ENCODE results near the gene CASP10. TPM values are rescaled to one million over a fixed set of nuclear protein-coding genes. Genes with fewer than 3 reads are reported as not detected.

Gene CASP10
- total and polyA plus RNA-seq, 9 of the 15 experiments (the other 6 are each of a cell fraction or from before 2014, with no cell fraction given): 7.1 to 20.4 (median 10.8) TPM

- TF ChIP-seq ZNF318 (IDR thresholded peaks at IDR 0.05; ENCODE audit: borderline replicate concordance in 1 of 2, low read depth in 1 of 2): peak in 1 of 2 experiments; percentile 68; a peak in 2 of 4 replicates
- no peak for TF ChIP-seq ZNF174 (CRISPR knock-in tag; IDR thresholded peaks at IDR 0.05)
- peak; percentile 35; the same call in 1 of the 2 replicates for TF ChIP-seq LCOR (CRISPR knock-in tag; IDR thresholded peaks at IDR 0.05)
- peak; percentile 73 for TF ChIP-seq PKNOX1 (IDR thresholded peaks at IDR 0.05)
- peak; percentile 78 for TF ChIP-seq TBP (optimal IDR thresholded peaks at IDR 0.05; ENCODE audit: low read depth, low read length)
- TF ChIP-seq SP1 (CRISPR knock-in tag; IDR thresholded peaks at IDR 0.05): peak; percentile 75
- peak; percentile 19; the same call in 1 of the 2 replicates for TF ChIP-seq XRCC5 (IDR thresholded peaks at IDR 0.05; ENCODE audit: low read depth, low read length)
- peak; percentile 57; the same call in 1 of the 2 replicates for TF ChIP-seq HDAC2 (IDR thresholded peaks at IDR 0.05)
- no peak for TF ChIP-seq BRD4 (IDR thresholded peaks at IDR 0.05)
- peak; percentile 65 for TF ChIP-seq MYC (IDR thresholded peaks at IDR 0.05; ENCODE audit: low read depth, low read length)
- TF ChIP-seq MYC (CRISPR knock-in tag; IDR thresholded peaks at IDR 0.05; ENCODE audit: borderline replicate concordance, low read depth): no peak
- TF ChIP-seq HES1 (IDR thresholded peaks at IDR 0.05; ENCODE audit: low read depth): no peak
- TF ChIP-seq USF1 (CRISPR knock-in tag; IDR thresholded peaks at IDR 0.05): peak; percentile 83
Observed at GRCh38 chr2:201233192-201233811, 50.4 kb downstream of the CASP10 start (continued).

Data from K562 (cell line).